CD4-positive, CD25-positive, alpha-beta regulatory T cell (primary cell): ENCODE results near the gene STAG1. TPM values are rescaled to one million over a fixed set of nuclear protein-coding genes. Genes with fewer than 3 reads are reported as not detected.
"Not testable (repeated sequence)": the region's sequence is repeated elsewhere in the genome, so short reads cannot be mapped to it uniquely, and the experiment has no call there.

Source experiments
- ATAC-seq, 2 donors: fragments of 150-1000 bp; cut with Tn5 transposase; one replicate each; pipeline ENCODE4 v1.10.0; 2021; ENCODE audit warnings: low read depth in 2 of 2, moderate number of reproducible peaks in 2 of 2, moderate library complexity in 1 of 2
- DNase-seq, 3 donors: peaks; one replicate each; pipeline versions ENCODE4 v3.0.0 to v3.0.0-alpha.2; 2012 to 2022; ENCODE audit warnings: mixed read lengths in 1 of 3
- H3K27ac ChIP-seq: one replicate; pipeline ENCODE4 v1.7.0; 2013; ENCODE audit warnings: mild to moderate bottlenecking, low read length; ENCODE audit not compliant: insufficient read depth, poor library complexity, severe bottlenecking
- H3K27me3 ChIP-seq: one replicate; pipeline ENCODE4 v1.7.0; 2013; ENCODE audit warnings: low read length; ENCODE audit not compliant: control insufficient read depth, insufficient read depth
- H3K36me3 ChIP-seq: one replicate; pipeline ENCODE4 v1.7.0; 2013; ENCODE audit warnings: mild to moderate bottlenecking, low read length, moderate library complexity; ENCODE audit not compliant: control insufficient read depth, insufficient read depth
- H3K4me1 ChIP-seq: 2 replicates; pipeline ENCODE4 v1.7.0; 2013; ENCODE audit warnings: mild to moderate bottlenecking, low read length; ENCODE audit not compliant: insufficient read depth, control insufficient read depth, poor library complexity, severe bottlenecking
- H3K4me3 ChIP-seq: one replicate; pipeline ENCODE4 v1.7.0; 2013; ENCODE audit warnings: low read depth, mild to moderate bottlenecking, low read length, moderate library complexity
- H3K9me3 ChIP-seq, 2 experiments: 1 replicate in 1 of 2; 2 replicates in 1 of 2; pipeline ENCODE4 v1.7.0; 2013; ENCODE audit warnings: low read length in 2 of 2, mild to moderate bottlenecking in 1 of 2, moderate library complexity in 1 of 2; ENCODE audit not compliant: control insufficient read depth in 2 of 2
- H3K27ac Mint-ChIP-seq, 3 donors: one replicate each; pipeline ENCODE4 v1.8.0; 2020 to 2022; ENCODE audit warnings: mild to moderate bottlenecking in 3 of 3, mixed read lengths in 3 of 3, moderate library complexity in 2 of 3
- H3K27me3 Mint-ChIP-seq: one replicate; pipeline ENCODE4 v1.8.0; 2022; ENCODE audit warnings: mild to moderate bottlenecking, mixed read lengths
- H3K36me3 Mint-ChIP-seq: one replicate; pipeline ENCODE4 v1.8.0; 2020; ENCODE audit warnings: mixed read lengths
- H3K4me1 Mint-ChIP-seq, 4 donors: one replicate each; pipeline ENCODE4 v1.8.0; 2020 to 2022; ENCODE audit warnings: mixed read lengths in 4 of 4, mild to moderate bottlenecking in 1 of 4
- H3K4me3 Mint-ChIP-seq, 4 donors: one replicate each; pipeline ENCODE4 v1.8.0; 2020 to 2022; ENCODE audit warnings: mild to moderate bottlenecking in 4 of 4, mixed read lengths in 4 of 4, moderate library complexity in 3 of 4
- H3K9me3 Mint-ChIP-seq, 7 donors: one replicate each; pipeline ENCODE4 v1.8.0; 2020 to 2022; ENCODE audit warnings: mixed read lengths in 7 of 7, mild to moderate bottlenecking in 3 of 7, moderate library complexity in 2 of 7
- polyA plus RNA-seq, 4 donors: library from polyadenylated mRNA; unstranded; fragments of 300-500 nt; fragmentation: Illumina TruSeq; gene quantifications; one replicate each; pipeline ENCODE4 v1.2.3, GENCODE V29; 2021
- total RNA-seq: library from RNA; stranded (reverse); gene quantifications from one replicate; pipeline ENCODE4 v1.2.3, GENCODE V29; 2022

Gene STAG1
- total and polyA plus RNA-seq, 5 donors from 2014 or later, result 16.0 to 58.6 (median 21.3) TPM

- no peak for ATAC-seq
- Histone ChIP-seq H3K27ac (no peak overlapping the region), H3K27me3 (no peaks in the 10 kb centered on the region), H3K4me3 (no peak overlapping the region), H3K9me3 (no peaks in the 10 kb centered on the region), H3K36me3 (no peaks in the 10 kb centered on the region), H3K4me1 (no peaks in the 10 kb centered on the region)
- no peak for DNase-seq
- Mint-ChIP-seq H3K36me3 (no peaks in the 10 kb centered on the region), H3K27me3 (no peaks in the 10 kb centered on the region), H3K4me1 (no peaks in the 10 kb centered on the region), H3K27ac (peak overlapping the region in 1 of 3 donors; percentile 20), H3K9me3 (no peaks in the 10 kb centered on the region), H3K4me3 (no peak overlapping the region)
Measured at GRCh38 chr3:136780741-136781140, 28.6 kb upstream of the STAG1 start.

GRCh38 chr3:136778865-136779264 is 26.7 kb upstream of the STAG1 start:
- Mint-ChIP-seq H3K27me3 (no peaks in the 10 kb centered on the region), H3K4me3 (no peak overlapping the region), H3K9me3 (no peaks in the 10 kb centered on the region), H3K36me3 (no peaks in the 10 kb centered on the region), H3K4me1 (no peaks in the 10 kb centered on the region), H3K27ac (no peak overlapping the region)
- no peak for DNase-seq
- no peaks in the 10 kb centered on the region for H3K9me3 ChIP-seq
- H3K27ac ChIP-seq, result no peak overlapping the region
- no peak overlapping the region for H3K4me3 ChIP-seq
- H3K4me1 ChIP-seq, result no peaks in the 10 kb centered on the region
- H3K36me3 ChIP-seq, result no peaks in the 10 kb centered on the region
- ATAC-seq, result no peak
- no peaks in the 10 kb centered on the region for H3K27me3 ChIP-seq

- H3K4me3 Mint-ChIP-seq, result no peak overlapping the region
- Histone ChIP-seq H3K27ac (no peak overlapping the region), H3K9me3 (no peaks in the 10 kb centered on the region), H3K4me1 (no peaks in the 10 kb centered on the region), H3K4me3 (no peak overlapping the region), H3K27me3 (no peaks in the 10 kb centered on the region), H3K36me3 (no peaks in the 10 kb centered on the region)
- H3K4me1 Mint-ChIP-seq, result no peaks in the 10 kb centered on the region
- peaks cover 4% of the 10 kb centered on the region for H3K27me3 Mint-ChIP-seq
- ATAC-seq, result no peak
- H3K36me3 Mint-ChIP-seq, result no peaks in the 10 kb centered on the region
- H3K27ac Mint-ChIP-seq, result no peak overlapping the region
- DNase-seq, result no peak
- H3K9me3 Mint-ChIP-seq, result no peaks in the 10 kb centered on the region
Measured at GRCh38 chr3:136772709-136773108, 20.5 kb upstream of the STAG1 start.

GRCh38 chr3:136758160-136759102 is 6.3 kb upstream of the STAG1 start:
- Mint-ChIP-seq H3K4me1 (peaks cover 4 to 18% (median 10%) of the 10 kb centered on the region in 4 donors), H3K4me3 (peak overlapping the region in 1 of 4 donors; percentile 51), H3K27ac (peak overlapping the region in 1 of 3 donors; percentile 52), H3K9me3 (peaks cover 2 to 11% (median 5%) of the 10 kb centered on the region in 7 donors)
- not testable (repeated sequence) for H3K4me1 ChIP-seq, H3K4me3 ChIP-seq, ATAC-seq, H3K36me3 Mint-ChIP-seq, H3K27me3 ChIP-seq, H3K27ac ChIP-seq, H3K9me3 ChIP-seq, H3K27me3 Mint-ChIP-seq, H3K36me3 ChIP-seq
- DNase-seq, result peak in 1 of 3 donors; percentile 19

- Mint-ChIP-seq H3K36me3 (no peaks in the 10 kb centered on the region), H3K27me3 (no peaks in the 10 kb centered on the region), H3K4me3 (peak overlapping the region in 2 of 4 donors; percentile 13 to 19), H3K27ac (no peak overlapping the region), H3K4me1 (peaks cover 15 to 33% (median 26%) of the 10 kb centered on the region in 4 donors), H3K9me3 (peaks cover 0 to 2% (median 0%) of the 10 kb centered on the region in 7 donors)
- no peak for ATAC-seq
- Histone ChIP-seq H3K27me3 (no peaks in the 10 kb centered on the region), H3K36me3 (no peaks in the 10 kb centered on the region), H3K4me3 (no peak overlapping the region), H3K4me1 (peaks cover 23% of the 10 kb centered on the region), H3K27ac (no peak overlapping the region), H3K9me3 (no peaks in the 10 kb centered on the region)
- DNase-seq, result no peak
Measured at GRCh38 chr3:136755192-136755591, 3.0 kb upstream of the STAG1 start.

- H3K4me1 ChIP-seq, result peaks cover 41% of the 10 kb centered on the region
- no peaks in the 10 kb centered on the region for H3K27me3 ChIP-seq
- Mint-ChIP-seq H3K4me1 (peaks cover 20 to 50% (median 38%) of the 10 kb centered on the region in 4 donors), H3K36me3 (no peaks in the 10 kb centered on the region), H3K9me3 (peaks cover 0 to 2% (median 0%) of the 10 kb centered on the region in 7 donors), H3K27me3 (no peaks in the 10 kb centered on the region), H3K27ac (peak overlapping the region; percentile 91 to 97 (median 93)), H3K4me3 (peak overlapping the region; percentile 91 to 97 (median 94))
- DNase-seq, result no peak
- peak overlapping the region; percentile 88 for H3K4me3 ChIP-seq
- H3K27ac ChIP-seq, result peak overlapping the region; percentile 98
- no peaks in the 10 kb centered on the region for H3K36me3 ChIP-seq
- no peak for ATAC-seq
- H3K9me3 ChIP-seq, result no peaks in the 10 kb centered on the region
Measured at GRCh38 chr3:136753326-136753939, 1.3 kb upstream of the STAG1 start.

- H3K27ac ChIP-seq, result peak overlapping the region; percentile 98
Measured at GRCh38 chr3:136752422-136753325, 496 bp upstream of the STAG1 start.

More at GRCh38 chr3:136752422-136753325, 496 bp upstream of the STAG1 start:
- no peaks in the 10 kb centered on the region for H3K36me3 Mint-ChIP-seq
- H3K9me3 Mint-ChIP-seq, result peaks cover 0 to 2% (median 0%) of the 10 kb centered on the region in 7 donors
- Histone ChIP-seq H3K9me3 (no peaks in the 10 kb centered on the region), H3K4me1 (peaks cover 42% of the 10 kb centered on the region), H3K4me3 (peak overlapping the region; percentile 88), H3K27me3 (no peaks in the 10 kb centered on the region), H3K36me3 (no peaks in the 10 kb centered on the region)
- peak overlapping the region; percentile 91 to 97 (median 93) for H3K27ac Mint-ChIP-seq
- peak; percentile 87 for ATAC-seq
- DNase-seq, result peak; percentile 95 to 99 (median 99)
- peaks cover 17 to 50% (median 36%) of the 10 kb centered on the region in 4 donors for H3K4me1 Mint-ChIP-seq
- H3K4me3 Mint-ChIP-seq, result peak overlapping the region; percentile 91 to 97 (median 94)
- no peaks in the 10 kb centered on the region for H3K27me3 Mint-ChIP-seq
